AG04450 (cell line): ENCODE data around the gene RALGPS1. TPM values are rescaled to one million over a fixed set of nuclear protein-coding genes. Genes with fewer than 3 reads are reported as not detected.

ENCODE experiments used
- CTCF ChIA-PET: fragments of 300-600, 350-600 bp; formaldehyde crosslinking; extraction: SDS; loops from one replicate; lab custom pipeline; 2022; ENCODE audit warnings: antibody characterized with exemption, inconsistent platforms; lab: Charles Lee
- POLR2A ChIA-PET: fragments of 350-600 bp; formaldehyde crosslinking; extraction: SDS; loops from one replicate; lab custom pipeline; 2021; ENCODE audit warnings: antibody characterized with exemption, inconsistent platforms; lab: Yijun Ruan, JAX
- DNase-seq: peaks from one replicate; pipeline ENCODE4 v3.0.0-alpha.2; 2011; ENCODE audit warnings: low read depth, low spot score
- H3K27ac ChIP-seq: one replicate; pipeline ENCODE4 v1.5.1; 2012; ENCODE audit warnings: low read depth, low read length, control low read depth
- H3K27me3 ChIP-seq: one replicate; pipeline ENCODE4 v1.6.0; 2012; ENCODE audit warnings: low read length; ENCODE audit not compliant: control insufficient read depth, insufficient read depth
- H3K4me3 ChIP-seq: 2 replicates; pipeline ENCODE4 v1.5.1; 2011; ENCODE audit warnings: mild to moderate bottlenecking, low read depth, low read length, control low read depth
- H3K9me3 ChIP-seq: 2 replicates; pipeline ENCODE4 v1.5.1; 2012; ENCODE audit warnings: low read length; ENCODE audit not compliant: control insufficient read depth, insufficient read depth
- CTCF ChIP-seq: IDR thresholded peaks from 2 replicates; pipeline ENCODE4 v1.5.1; 2011; ENCODE audit warnings: low read depth, low read length, control low read depth, inconsistent platforms
- polyA plus RNA-seq: library from polyadenylated mRNA; depleted of rRNA; stranded (reverse); fragments of >200 nt; gene quantifications from 2 replicates; pipeline ENCODE4 v1.2.3, GENCODE V29; 2011

Gene RALGPS1
- polyA plus RNA-seq, 1 experiment, result 4.6 TPM

GRCh38 chr9:127077644-127077946, 163.0 kb downstream of the RALGPS1 start:
- Histone ChIP-seq H3K27me3 (no peaks in the 10 kb centered on the region), H3K9me3 (peaks cover 3% of the 10 kb centered on the region; the same call in 1 of the 2 replicates), H3K4me3 (no peak overlapping the region), H3K27ac (no peak overlapping the region)
- ChIA-PET POLR2A (no interaction called here), CTCF (no interaction called here)
- TF ChIP-seq CTCF, result no peak
- no peak for DNase-seq

- Histone ChIP-seq H3K9me3 (peaks cover 3% of the 10 kb centered on the region; the same call in 1 of the 2 replicates), H3K4me3 (no peak overlapping the region), H3K27ac (no peak overlapping the region), H3K27me3 (no peaks in the 10 kb centered on the region)
- DNase-seq, result no peak
- ChIA-PET CTCF (no interaction called here), POLR2A (interaction anchor here (0.6 kb wide), 1 partner anchor 495 kb away, joined by 5 read pairs; no protein-coding TSS in a partner anchor)
- TF ChIP-seq CTCF, result no peak
Measured at GRCh38 chr9:127078336-127078735, 163.8 kb downstream of the RALGPS1 start.

- H3K9me3 ChIP-seq, result peaks cover 3% of the 10 kb centered on the region; the same call in 1 of the 2 replicates
- TF ChIP-seq CTCF, result no peak
- no peak overlapping the region for H3K4me3 ChIP-seq
- ChIA-PET CTCF (no interaction called here), POLR2A (no interaction called here)
- no peak for DNase-seq
- no peak overlapping the region for H3K27ac ChIP-seq
- no peaks in the 10 kb centered on the region for H3K27me3 ChIP-seq
Measured at GRCh38 chr9:127078988-127079387, 164.4 kb downstream of the RALGPS1 start.

- TF ChIP-seq CTCF, result no peak
- CTCF ChIA-PET, result no interaction called here
- no peak overlapping the region for H3K27ac ChIP-seq
- POLR2A ChIA-PET, result no interaction called here
- H3K27me3 ChIP-seq, result no peaks in the 10 kb centered on the region
- DNase-seq, result no peak
- no peak overlapping the region for H3K4me3 ChIP-seq
- peaks cover 3% of the 10 kb centered on the region; the same call in 1 of the 2 replicates for H3K9me3 ChIP-seq
Measured at GRCh38 chr9:127079446-127080140, 165.0 kb downstream of the RALGPS1 start.
